ENCODE results near the gene RPP40. TPM values are rescaled to one million over a fixed set of nuclear protein-coding genes. Genes with fewer than 3 reads are reported as not detected.

Gene RPP40
- total RNA-seq, 1 experiment from 2014 or later = 34.8 TPM

- CTCF ChIA-PET = no interaction called here
- H3K27ac Mint-ChIP-seq (ENCODE audit: low read depth, unreplicated experiment) = no peak overlapping the region
- no TSS peak for BruUV-seq (replicated peaks)
Observed at GRCh38 chr6:4965562-4966389, 38.1 kb downstream of the RPP40 start.

GRCh38 chr6:4964675-4965561 lies 38.9 kb downstream of the RPP40 start:
- H3K27me3 Mint-ChIP-seq (ENCODE audit: insufficient read depth, unreplicated experiment) = no peaks in the 10 kb centered on the region
- CTCF ChIA-PET = interaction anchor here (0.7 kb wide), 2 partner anchors 506 to 529 kb away, joined by 3 to 4 read pairs; no protein-coding TSS in a partner anchor
- DNase-seq (ENCODE audit: unreplicated experiment) = no peak
- H3K4me3 Mint-ChIP-seq (ENCODE audit: unreplicated experiment) = no peak overlapping the region
- H3K27ac Mint-ChIP-seq (ENCODE audit: low read depth, unreplicated experiment) = no peak overlapping the region
- no peaks in the 10 kb centered on the region for H3K4me1 Mint-ChIP-seq (ENCODE audit: insufficient read depth, unreplicated experiment)
- POLR2A ChIA-PET = no interaction called here
- H3K36me3 Mint-ChIP-seq (ENCODE audit: insufficient read depth, unreplicated experiment) = no peaks in the 10 kb centered on the region
- TF ChIP-seq CTCF (IDR thresholded peaks at IDR 0.05; ENCODE audit: unreplicated experiment) = no peak
- no peaks in the 10 kb centered on the region for H3K9me3 Mint-ChIP-seq (ENCODE audit: unreplicated experiment)
- no TSS peak for BruUV-seq (replicated peaks)
- intact Hi-C loops (cut with micrococcal nuclease) = no loop called here

More at GRCh38 chr6:4965562-4966389, 38.1 kb downstream of the RPP40 start:
- POLR2A ChIA-PET = no interaction called here
- no peak for TF ChIP-seq CTCF (IDR thresholded peaks at IDR 0.05; ENCODE audit: unreplicated experiment)
- intact Hi-C loops (cut with micrococcal nuclease) = no loop called here
- DNase-seq (ENCODE audit: unreplicated experiment) = no peak
- Mint-ChIP-seq H3K27me3 (ENCODE audit: insufficient read depth, unreplicated experiment) (no peaks in the 10 kb centered on the region), H3K4me3 (ENCODE audit: unreplicated experiment) (no peak overlapping the region), H3K36me3 (ENCODE audit: insufficient read depth, unreplicated experiment) (no peaks in the 10 kb centered on the region), H3K4me1 (ENCODE audit: insufficient read depth, unreplicated experiment) (no peaks in the 10 kb centered on the region), H3K9me3 (ENCODE audit: unreplicated experiment) (no peaks in the 10 kb centered on the region)

- Mint-ChIP-seq H3K27ac (ENCODE audit: low read depth, unreplicated experiment) (no peak overlapping the region), H3K4me3 (ENCODE audit: unreplicated experiment) (no peak overlapping the region), H3K4me1 (ENCODE audit: insufficient read depth, unreplicated experiment) (no peaks in the 10 kb centered on the region), H3K27me3 (ENCODE audit: insufficient read depth, unreplicated experiment) (no peaks in the 10 kb centered on the region), H3K9me3 (ENCODE audit: unreplicated experiment) (no peaks in the 10 kb centered on the region), H3K36me3 (ENCODE audit: insufficient read depth, unreplicated experiment) (no peaks in the 10 kb centered on the region)
- no TSS peak for BruUV-seq (replicated peaks)
- no peak for TF ChIP-seq CTCF (IDR thresholded peaks at IDR 0.05; ENCODE audit: unreplicated experiment)
- POLR2A ChIA-PET = no interaction called here
- intact Hi-C loops (cut with micrococcal nuclease) = no loop called here
- DNase-seq (ENCODE audit: unreplicated experiment) = no peak
- CTCF ChIA-PET = interaction anchor here (0.6 kb wide), 1 partner anchor 30 kb away, joined by 4 read pairs; no protein-coding TSS in a partner anchor
Observed at GRCh38 chr6:4962905-4963304, 40.9 kb downstream of the RPP40 start.

All from MCF 10A (cell line).